Measurements from ENCODE around the gene DNM2. TPM values are rescaled to one million over a fixed set of nuclear protein-coding genes. Genes with fewer than 3 reads are reported as not detected.

Gene DNM2
- total and polyA plus RNA-seq, 9 of the 15 experiments (the other 6 are each of a cell fraction or from before 2014, with no cell fraction given): 2.2 to 161 (median 72.6) TPM

DNA sequence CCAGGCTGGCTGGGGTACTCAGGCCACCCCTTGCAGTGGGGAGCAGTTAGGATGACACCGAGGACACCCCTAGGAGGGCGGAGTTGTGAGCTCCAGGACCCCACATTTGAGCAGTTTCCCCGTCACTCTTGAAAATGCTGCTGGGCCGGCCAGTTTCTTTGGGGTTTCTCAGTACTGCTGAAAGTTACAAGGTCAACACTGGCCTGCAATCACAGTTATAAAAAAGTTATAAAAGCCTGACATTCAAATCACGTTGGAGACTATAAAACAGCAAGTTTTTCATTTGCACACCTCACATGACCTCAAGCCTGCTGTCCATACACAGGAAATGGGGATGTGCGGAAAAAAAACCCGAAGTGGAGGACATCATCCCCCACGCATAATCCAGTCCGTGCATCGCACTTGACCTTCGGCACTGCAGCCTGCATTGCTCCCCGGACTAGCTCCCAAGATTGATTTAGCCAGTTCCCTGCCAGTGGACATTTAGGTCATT lies 27.0 kb downstream of the DNM2 start:
- no peak for TF ChIP-seq FOXJ3 (CRISPR knock-in tag; IDR thresholded peaks at IDR 0.05)
- TF ChIP-seq, protein P1, sequence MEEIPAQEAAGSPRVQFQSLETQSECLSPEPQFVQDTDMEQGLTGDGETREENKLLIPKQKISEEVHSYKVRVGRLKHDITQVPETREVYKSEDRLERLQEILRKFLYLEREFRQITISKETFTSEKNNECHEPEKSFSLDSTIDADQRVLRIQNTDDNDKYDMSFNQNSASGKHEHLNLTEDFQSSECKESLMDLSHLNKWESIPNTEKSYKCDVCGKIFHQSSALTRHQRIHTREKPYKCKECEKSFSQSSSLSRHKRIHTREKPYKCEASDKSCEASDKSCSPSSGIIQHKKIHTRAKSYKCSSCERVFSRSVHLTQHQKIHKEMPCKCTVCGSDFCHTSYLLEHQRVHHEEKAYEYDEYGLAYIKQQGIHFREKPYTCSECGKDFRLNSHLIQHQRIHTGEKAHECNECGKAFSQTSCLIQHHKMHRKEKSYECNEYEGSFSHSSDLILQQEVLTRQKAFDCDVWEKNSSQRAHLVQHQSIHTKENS (CRISPR knock-in tag; IDR thresholded peaks at IDR 0.05): no peak
- TF ChIP-seq TRIM28 (IDR thresholded peaks at IDR 0.05): no peak
- no peak for TF ChIP-seq HDAC8 (tag; IDR thresholded peaks at IDR 0.05)
- no peak for TF ChIP-seq ZFP30 (CRISPR knock-in tag; IDR thresholded peaks at IDR 0.05; ENCODE audit: borderline replicate concordance)
- no peak for TF ChIP-seq NR2F6 (CRISPR knock-in tag; IDR thresholded peaks at IDR 0.05)
- TF ChIP-seq FOSL1 (tag; conservative IDR thresholded peaks at IDR 0.05): no peak
- TF ChIP-seq GTF2E2 (tag; IDR thresholded peaks at IDR 0.05): no peak
- TF ChIP-seq NR2C2 (CRISPR knock-in tag; IDR thresholded peaks at IDR 0.05): no peak
- TF ChIP-seq NR2C2 (tag; IDR thresholded peaks at IDR 0.05): no peak
- TF ChIP-seq NFATC3 (IDR thresholded peaks at IDR 0.05): no peak
- TF ChIP-seq, protein P2, sequence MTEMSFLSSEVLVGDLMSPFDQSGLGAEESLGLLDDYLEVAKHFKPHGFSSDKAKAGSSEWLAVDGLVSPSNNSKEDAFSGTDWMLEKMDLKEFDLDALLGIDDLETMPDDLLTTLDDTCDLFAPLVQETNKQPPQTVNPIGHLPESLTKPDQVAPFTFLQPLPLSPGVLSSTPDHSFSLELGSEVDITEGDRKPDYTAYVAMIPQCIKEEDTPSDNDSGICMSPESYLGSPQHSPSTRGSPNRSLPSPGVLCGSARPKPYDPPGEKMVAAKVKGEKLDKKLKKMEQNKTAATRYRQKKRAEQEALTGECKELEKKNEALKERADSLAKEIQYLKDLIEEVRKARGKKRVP (CRISPR knock-in tag; IDR thresholded peaks at IDR 0.05): no peak
- TF ChIP-seq, protein P3, sequence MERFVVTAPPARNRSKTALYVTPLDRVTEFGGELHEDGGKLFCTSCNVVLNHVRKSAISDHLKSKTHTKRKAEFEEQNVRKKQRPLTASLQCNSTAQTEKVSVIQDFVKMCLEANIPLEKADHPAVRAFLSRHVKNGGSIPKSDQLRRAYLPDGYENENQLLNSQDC (CRISPR knock-in tag; IDR thresholded peaks at IDR 0.05): no peak
- no peak for TF ChIP-seq SIX5 (IDR thresholded peaks at IDR 0.05; ENCODE audit: borderline replicate concordance in 1 of 2, insufficient read depth in 1 of 2, low read depth in 1 of 2, low read length in 2 of 2)
- TF ChIP-seq NFXL1 (CRISPR knock-in tag; IDR thresholded peaks at IDR 0.05): no peak
- TF ChIP-seq CSDE1 (IDR thresholded peaks at IDR 0.05): no peak
- no peak for TF ChIP-seq TSC22D4 (tag; IDR thresholded peaks at IDR 0.05)
- TF ChIP-seq, protein P4, sequence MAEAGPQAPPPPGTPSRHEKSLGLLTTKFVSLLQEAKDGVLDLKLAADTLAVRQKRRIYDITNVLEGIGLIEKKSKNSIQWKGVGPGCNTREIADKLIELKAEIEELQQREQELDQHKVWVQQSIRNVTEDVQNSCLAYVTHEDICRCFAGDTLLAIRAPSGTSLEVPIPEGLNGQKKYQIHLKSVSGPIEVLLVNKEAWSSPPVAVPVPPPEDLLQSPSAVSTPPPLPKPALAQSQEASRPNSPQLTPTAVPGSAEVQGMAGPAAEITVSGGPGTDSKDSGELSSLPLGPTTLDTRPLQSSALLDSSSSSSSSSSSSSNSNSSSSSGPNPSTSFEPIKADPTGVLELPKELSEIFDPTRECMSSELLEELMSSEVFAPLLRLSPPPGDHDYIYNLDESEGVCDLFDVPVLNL (CRISPR knock-in tag; IDR thresholded peaks at IDR 0.05; ENCODE audit: low read depth): no peak
- in situ Hi-C loops (cut with MboI): no loop called here
- Histone ChIP-seq H3K27ac (ENCODE audit: extremely low read depth, low read depth, low read length) (no peak overlapping the region), H3K9me1 (ENCODE audit: control insufficient read depth, insufficient read depth, low read length) (peaks cover 4% of the 10 kb centered on the region), H3K36me3 (ENCODE audit: control insufficient read depth, insufficient read depth, low read length) (peaks cover 11% of the 10 kb centered on the region; the same call in 2 of the 3 replicates), H3K4me2 (ENCODE audit: insufficient read depth, low read length) (no peak overlapping the region), H2AFZ (ENCODE audit: low read depth, low read length) (no peak overlapping the region), H3K4me1 (replicated peaks in 1 of 2; ENCODE audit: control insufficient read depth in 2 of 2, insufficient read depth in 2 of 2, low read length in 2 of 2) (peaks cover 42 to 48% of the 10 kb centered on the region in 2 experiments), H3K4me3 (no peak overlapping the region), H3K79me2 (ENCODE audit: control insufficient read depth, insufficient read depth, low read length) (peaks cover 93% of the 10 kb centered on the region), H3K9ac (ENCODE audit: insufficient read depth in 1 of 2, low read depth in 2 of 2, low read length in 2 of 2) (peak overlapping the region in 1 of 2 experiments; percentile 67; a peak in 1 of 4 replicates), H4K20me1 (replicated peaks; ENCODE audit: control insufficient read depth, insufficient read depth, low read length) (peaks cover 37% of the 10 kb centered on the region), H3K27me3 (ENCODE audit: control insufficient read depth in 2 of 2, insufficient read depth in 2 of 2, low read length in 2 of 2) (no peaks in the 10 kb centered on the region), H3K9me3 (replicated peaks; ENCODE audit: control insufficient read depth, insufficient read depth, low read depth, low read length) (no peaks in the 10 kb centered on the region)
- FAIRE-seq: no peak
- 77% methylated on average over 12 of the region's 12 CpGs for WGBS (ENCODE audit: insufficient coverage, low coverage, missing lambda C conversion rate)
- POLR2A ChIA-PET: interaction anchor here (0.6 to 0.8 kb wide), 2 partner anchors 32 to 62 kb away, joined by 3 read pairs; no protein-coding TSS in a partner anchor
- BruUV-seq (replicated peaks): no TSS peak
- intact Hi-C loops (cut with micrococcal nuclease): no loop called here
- no peak for ATAC-seq
- DNase-seq (ENCODE audit: extremely low read depth in 1 of 4, low spot score in 3 of 4): no peak
- CTCF ChIA-PET (ENCODE audit: low intra/inter-chr PET ratio): no interaction called here
